Lower lobe of right lung (tissue), 2 donors: ENCODE data around the gene PLK5. TPM values are rescaled to one million over a fixed set of nuclear protein-coding genes. Genes with fewer than 3 reads are reported as not detected.

Experiments
- ATAC-seq, 2 donors: fragments of 200-7000 bp; cut with Tn5 transposase; one replicate each; pipeline ENCODE4 v1.9.1; 2020 to 2022; ENCODE audit warnings: mild to moderate bottlenecking in 2 of 2, moderate library complexity in 2 of 2
- DNase-seq: peaks from one replicate; pipeline ENCODE4 v3.0.0-alpha.2; 2020
- H3K27ac ChIP-seq: fragments of 200-600 bp; one replicate; pipeline ENCODE4 v1.8.0; 2022
- H3K27me3 ChIP-seq: fragments of 200-600 bp; one replicate; pipeline ENCODE4 v1.8.0; 2022; ENCODE audit warnings: low read depth
- H3K36me3 ChIP-seq: fragments of 200-600 bp; one replicate; pipeline ENCODE4 v1.8.0; 2022; ENCODE audit warnings: mild to moderate bottlenecking
- H3K4me1 ChIP-seq: fragments of 200-600 bp; one replicate; pipeline ENCODE4 v1.8.0; 2022
- H3K4me3 ChIP-seq: fragments of 200-600 bp; one replicate; pipeline ENCODE4 v1.8.0; 2022; ENCODE audit warnings: mild to moderate bottlenecking
- H3K9me3 ChIP-seq: fragments of 200-600 bp; one replicate; pipeline ENCODE4 v1.8.0; 2022
- intact Hi-C: fragments of 100-400 bp; cut with DNase I; formaldehyde crosslinking; loops from one replicate; pipeline ENCODE4 v1.11.0; 2022
- total RNA-seq: library from RNA; stranded (reverse); fragmentation: NEBNext Ultra II Directional; extraction: Animal tissue kit (Norgen Biotek cat#: 25700); gene quantifications from one replicate; pipeline ENCODE4 v1.2.1, GENCODE V29; 2021
- TF ChIP-seq, protein P1 (sequence below): fragments of 200-600 bp; IDR thresholded peaks from one replicate; pipeline ENCODE4 v1.8.0; 2022; ENCODE audit warnings: antibody characterized with exemption, mild to moderate bottlenecking
- donor health status: DM: no; HTN: yes; CAD: no; lungs with severe emphysema.

The PLK5 gene
- total RNA-seq, 1 donor from 2014 or later = not detected

- H3K9me3 ChIP-seq = no peaks in the 10 kb centered on the region
- peaks cover 73% of the 10 kb centered on the region for H3K36me3 ChIP-seq
- H3K4me1 ChIP-seq = no peaks in the 10 kb centered on the region
- H3K27me3 ChIP-seq = no peaks in the 10 kb centered on the region
- DNase-seq = no peak
- no peak for ATAC-seq
- no peak overlapping the region for H3K4me3 ChIP-seq
- TF ChIP-seq, protein P1, sequence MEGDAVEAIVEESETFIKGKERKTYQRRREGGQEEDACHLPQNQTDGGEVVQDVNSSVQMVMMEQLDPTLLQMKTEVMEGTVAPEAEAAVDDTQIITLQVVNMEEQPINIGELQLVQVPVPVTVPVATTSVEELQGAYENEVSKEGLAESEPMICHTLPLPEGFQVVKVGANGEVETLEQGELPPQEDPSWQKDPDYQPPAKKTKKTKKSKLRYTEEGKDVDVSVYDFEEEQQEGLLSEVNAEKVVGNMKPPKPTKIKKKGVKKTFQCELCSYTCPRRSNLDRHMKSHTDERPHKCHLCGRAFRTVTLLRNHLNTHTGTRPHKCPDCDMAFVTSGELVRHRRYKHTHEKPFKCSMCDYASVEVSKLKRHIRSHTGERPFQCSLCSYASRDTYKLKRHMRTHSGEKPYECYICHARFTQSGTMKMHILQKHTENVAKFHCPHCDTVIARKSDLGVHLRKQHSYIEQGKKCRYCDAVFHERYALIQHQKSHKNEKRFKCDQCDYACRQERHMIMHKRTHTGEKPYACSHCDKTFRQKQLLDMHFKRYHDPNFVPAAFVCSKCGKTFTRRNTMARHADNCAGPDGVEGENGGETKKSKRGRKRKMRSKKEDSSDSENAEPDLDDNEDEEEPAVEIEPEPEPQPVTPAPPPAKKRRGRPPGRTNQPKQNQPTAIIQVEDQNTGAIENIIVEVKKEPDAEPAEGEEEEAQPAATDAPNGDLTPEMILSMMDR = no peak
- H3K27ac ChIP-seq = no peak overlapping the region
- intact Hi-C loops = no loop called here
Measured at GRCh38 chr19:1582201-1582600, 58.3 kb downstream of the PLK5 start.

DNA sequence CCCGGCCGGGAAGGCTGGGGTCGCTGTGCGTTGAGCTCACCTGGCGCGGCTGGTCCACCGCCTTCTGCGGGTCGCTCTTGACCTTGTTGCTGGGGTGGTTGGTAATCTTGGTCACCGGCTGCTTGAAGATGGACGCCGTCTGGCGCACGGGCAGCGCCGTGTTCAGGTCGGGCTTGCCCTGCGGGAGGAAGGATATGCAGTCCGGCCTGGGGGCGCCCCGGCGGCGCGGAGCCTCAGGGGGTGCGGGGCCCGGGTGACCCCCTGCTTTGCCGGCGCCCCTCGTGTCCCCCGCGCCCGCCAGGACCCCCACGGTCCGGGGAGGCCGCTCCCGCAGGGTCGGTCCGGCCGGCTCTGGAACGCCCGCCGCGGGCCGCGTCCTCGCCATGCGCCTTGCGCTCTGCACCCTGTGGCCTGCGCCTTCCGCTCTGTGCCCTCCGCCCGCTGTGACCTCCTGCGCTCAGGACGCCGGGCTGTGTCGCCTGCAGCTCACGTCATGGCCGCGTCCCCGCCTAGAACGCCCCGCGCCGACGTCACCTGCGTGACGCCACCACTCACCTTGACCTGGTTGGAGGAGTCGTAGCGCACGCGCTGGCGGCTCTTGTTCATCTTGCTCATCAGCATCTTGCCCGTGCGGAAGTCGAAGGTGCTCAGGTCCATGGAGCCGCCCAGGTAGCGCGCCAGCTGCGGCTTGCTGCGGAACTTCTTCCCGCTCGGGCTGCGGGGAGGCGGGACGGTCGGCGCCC is 60.8 kb downstream of the PLK5 start:
- Histone ChIP-seq H3K4me3 (no peak overlapping the region), H3K9me3 (no peaks in the 10 kb centered on the region), H3K4me1 (no peaks in the 10 kb centered on the region), H3K27me3 (no peaks in the 10 kb centered on the region), H3K36me3 (peaks cover 52% of the 10 kb centered on the region), H3K27ac (no peak overlapping the region)
- DNase-seq = no peak
- TF ChIP-seq, protein P1 = no peak
- ATAC-seq = peak in 1 of 2 donors; percentile 17
- intact Hi-C loops = no loop called here

DNA sequence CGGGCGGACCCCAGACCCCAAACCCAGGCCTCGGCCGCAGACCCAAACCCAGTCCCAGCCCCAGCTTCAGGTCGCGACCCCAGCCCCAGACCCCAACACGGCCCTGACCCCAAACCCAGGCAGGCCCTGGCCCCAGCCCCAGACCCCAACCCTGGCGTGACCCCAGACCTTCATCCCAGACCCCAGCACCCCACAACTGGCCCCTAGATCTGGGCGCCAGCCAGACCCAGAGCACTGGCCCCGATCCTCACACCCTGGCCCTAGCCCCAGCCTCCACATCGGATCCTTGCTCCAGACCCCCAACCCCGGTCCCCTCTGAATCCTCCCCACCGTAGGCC is 61.3 kb downstream of the PLK5 start:
- H3K4me1 ChIP-seq = peaks cover 3% of the 10 kb centered on the region
- ATAC-seq (no peak), DNase-seq (no peak)
- peaks cover 47% of the 10 kb centered on the region for H3K36me3 ChIP-seq
- TF ChIP-seq, protein P1 = no peak
- intact Hi-C loops = no loop called here
- no peaks in the 10 kb centered on the region for H3K9me3 ChIP-seq
- no peak overlapping the region for H3K4me3 ChIP-seq
- H3K27me3 ChIP-seq = no peaks in the 10 kb centered on the region
- H3K27ac ChIP-seq = no peak overlapping the region

Other genes starting within 250 kb of the PLK5 start
- 43.5 TPM for gene FAM174C, start 248.5 kb upstream of the PLK5 start, total RNA-seq
- gene EFNA2, start 238.2 kb upstream of the PLK5 start, total RNA-seq = not detected
- 76.7 TPM for gene NDUFS7, start 140.2 kb upstream of the PLK5 start, total RNA-seq
- 7.8 TPM for gene GAMT, start 122.5 kb upstream of the PLK5 start, total RNA-seq
- 89.4 TPM for gene DAZAP1, start 116.5 kb upstream of the PLK5 start, total RNA-seq
- 854 TPM for gene RPS15, start 85.7 kb upstream of the PLK5 start, total RNA-seq
- 0.12 TPM for gene APC2, start 74.0 kb upstream of the PLK5 start, total RNA-seq
- gene C19orf25, start 44.9 kb upstream of the PLK5 start, total RNA-seq = 28.5 TPM
- 7.4 TPM for gene PCSK4, start 33.7 kb upstream of the PLK5 start, total RNA-seq
- 2.5 TPM for gene REEP6, start 32.9 kb upstream of the PLK5 start, total RNA-seq
- gene ADAMTSL5, start 11.1 kb upstream of the PLK5 start, total RNA-seq = 3.3 TPM
- gene MEX3D, start 44.2 kb downstream of the PLK5 start, total RNA-seq = 18.5 TPM
- 68.1 TPM for gene MBD3, start 68.8 kb downstream of the PLK5 start, total RNA-seq
- gene UQCR11, start 81.4 kb downstream of the PLK5 start, total RNA-seq = 164 TPM
- gene TCF3, start 128.5 kb downstream of the PLK5 start, total RNA-seq = 44.5 TPM
- gene ONECUT3, start 229.4 kb downstream of the PLK5 start, total RNA-seq = not detected